HL-60/S4 treated with retinoic acid at 250 ng/mL for 4 days and 3 days (cell line): ENCODE data around the gene ZFP57.

Experiments used
- in situ Hi-C: fragments of 300-500 bp; cut with MboI; formaldehyde crosslinking; loops from 2 replicates; pipeline ENCODE4 v1.7.0; 2022; ENCODE audit warnings: low sequenced_read_pairs

ZFP57 gene

DNA sequence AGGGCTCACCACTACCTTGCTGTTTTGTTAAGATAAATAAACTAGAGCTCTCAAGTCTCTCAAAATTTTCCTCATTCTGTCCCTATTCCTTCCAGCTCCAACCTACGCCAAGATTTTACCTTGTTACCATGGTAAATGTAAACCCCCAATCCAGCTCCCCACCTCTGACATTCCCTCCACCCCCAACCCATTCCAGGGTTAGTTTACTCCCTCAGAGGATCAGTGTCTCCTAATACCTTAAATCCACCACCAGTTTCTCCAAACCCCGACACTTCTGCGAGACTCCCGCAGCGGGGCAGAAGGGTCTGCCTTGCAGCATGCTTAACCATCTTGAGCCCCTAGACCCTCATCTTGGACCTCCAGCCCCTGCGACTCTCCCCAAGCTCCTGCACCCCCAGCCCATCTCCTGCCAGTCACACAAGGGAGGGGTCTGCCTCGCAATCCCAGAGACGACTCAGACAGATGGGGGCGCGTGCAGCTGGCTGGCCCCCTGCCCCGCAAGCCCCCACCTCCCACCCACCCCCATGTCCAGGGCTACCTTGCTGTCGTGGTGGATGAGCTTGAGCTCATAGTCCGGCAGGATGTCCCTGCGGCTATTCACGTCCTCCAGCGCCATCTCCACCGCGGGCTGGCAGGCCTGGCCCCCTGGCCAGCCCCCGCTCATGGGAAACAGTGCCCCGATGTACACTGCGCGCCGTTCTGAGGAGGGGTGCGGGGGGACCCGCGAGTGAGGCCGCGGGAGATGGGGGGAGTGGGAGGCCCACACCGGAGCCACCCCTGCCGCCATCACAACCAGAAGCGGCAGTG lies 53.8 kb downstream of the ZFP57 start:
- in situ Hi-C loops: no loop called here

DNA sequence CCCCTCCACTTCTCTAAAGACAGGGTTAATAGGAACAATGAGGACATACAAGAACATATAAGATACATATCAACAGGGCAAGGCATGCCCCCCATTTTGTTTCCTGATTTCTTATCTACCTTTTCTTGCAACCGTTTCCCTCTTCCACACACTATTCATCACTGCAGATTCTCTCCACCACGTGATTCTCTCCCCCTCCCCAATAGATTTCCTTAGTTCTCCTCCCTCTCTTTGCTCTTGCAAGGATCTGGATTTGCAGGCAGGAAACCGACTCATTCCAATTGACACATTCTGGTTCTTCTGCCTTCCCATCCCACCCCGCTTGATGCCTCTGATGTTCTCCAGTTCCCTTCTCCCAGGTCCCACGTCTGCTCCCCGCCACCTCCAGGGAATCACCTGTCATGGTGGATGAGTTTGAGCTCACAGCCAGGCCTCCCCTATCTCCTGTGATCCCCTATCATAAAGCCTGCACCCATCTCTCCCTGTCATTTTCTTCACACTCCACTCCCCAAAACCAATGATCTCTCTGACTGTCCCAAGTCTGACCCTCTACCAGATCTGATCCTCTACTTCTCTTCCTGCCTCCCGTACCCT lies 55.5 kb downstream of the ZFP57 start:
- in situ Hi-C loops: no loop called here

DNA sequence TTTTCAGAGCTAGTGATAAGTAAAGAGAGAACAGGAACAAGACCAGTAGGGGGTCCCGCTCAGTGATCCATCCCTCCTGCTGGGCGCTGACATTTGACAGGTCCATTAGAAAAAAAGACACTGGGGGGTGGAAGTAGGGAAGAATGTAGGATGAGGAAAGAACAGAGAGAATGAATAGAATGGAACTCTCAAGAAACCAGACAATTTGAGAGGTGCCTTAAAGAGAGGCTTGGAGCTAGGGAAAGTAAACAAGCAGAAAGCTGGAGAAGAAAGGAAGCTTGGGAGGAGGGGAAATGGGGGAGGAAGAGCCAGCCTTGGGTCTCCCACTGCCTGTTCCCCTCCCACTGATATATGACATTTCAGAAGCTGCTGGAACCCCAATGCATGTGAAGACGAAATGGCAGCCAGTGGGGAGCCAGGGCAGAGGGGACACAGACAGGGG lies 56.4 kb downstream of the ZFP57 start:
- in situ Hi-C loops: no loop called here
